GM08714 (cell line): ENCODE measurements around the gene NMUR1.
"Not testable (repeated sequence)": the region's sequence is repeated elsewhere in the genome, so short reads cannot be mapped to it uniquely, and the experiment has no call there.

Source experiments
- H3K4me3 ChIP-seq: fragments of 200-500 bp; sonication (Bioruptor generic); 2 replicates; pipeline ENCODE4 v1.5.1; 2014; ENCODE audit warnings: mild to moderate bottlenecking, low read length, inconsistent platforms
- ZNF274 ChIP-seq: IDR thresholded peaks from 2 replicates; pipeline ENCODE4 v1.6.1; 2012; ENCODE audit warnings: mild to moderate bottlenecking, low read depth, low read length

The NMUR1 gene

GRCh38 chr2:231563378-231563961, 33.2 kb upstream of the NMUR1 start:
- no peak for TF ChIP-seq ZNF274
- H3K4me3 ChIP-seq = no peak overlapping the region

GRCh38 chr2:231557571-231558217, 27.4 kb upstream of the NMUR1 start:
- no peak for TF ChIP-seq ZNF274

DNA sequence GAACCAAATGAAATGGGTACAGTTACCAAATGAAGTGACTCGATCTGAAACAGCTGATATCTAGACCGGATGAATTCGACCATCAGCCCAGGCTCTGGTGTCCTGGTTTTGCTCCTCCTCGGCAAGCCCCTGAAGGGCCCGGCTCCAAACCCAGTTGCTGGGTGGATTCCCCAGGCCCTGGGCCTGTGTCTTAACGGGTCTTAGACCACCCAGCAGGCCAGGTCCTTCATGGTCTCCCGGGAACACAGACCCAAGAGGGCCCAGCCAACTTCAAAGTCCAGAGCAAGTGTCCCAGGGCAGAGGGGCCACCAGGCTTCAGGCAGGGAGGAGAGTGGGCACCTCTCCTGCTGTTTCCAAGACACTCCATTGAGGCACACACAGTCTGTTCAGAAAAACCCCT, 26.7 kb upstream of the NMUR1 start:
- no peak for TF ChIP-seq ZNF274
- no peak overlapping the region for H3K4me3 ChIP-seq

More at GRCh38 chr2:231557571-231558217, 27.4 kb upstream of the NMUR1 start:
- H3K4me3 ChIP-seq = no peak overlapping the region

DNA sequence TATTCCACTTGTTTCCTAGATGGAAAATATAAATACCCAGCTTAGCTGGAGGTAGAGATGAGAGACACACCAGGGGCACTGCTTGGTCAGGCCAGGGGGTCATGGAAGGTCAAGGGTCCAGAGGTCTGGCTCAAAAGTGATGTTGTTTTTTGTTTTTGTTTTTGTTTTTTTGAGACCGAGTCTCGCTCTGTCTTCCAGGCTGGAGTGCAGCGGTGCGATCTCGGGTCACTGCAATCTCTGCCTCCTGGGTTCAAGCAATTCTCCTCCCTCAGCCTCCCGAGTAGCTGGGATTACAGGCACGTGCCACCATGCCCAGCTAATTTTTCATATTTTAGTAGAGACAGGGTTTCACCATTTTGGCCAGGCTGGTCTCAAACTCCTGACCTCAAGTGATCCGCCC, 26.3 kb upstream of the NMUR1 start:
- H3K4me3 ChIP-seq = not testable (repeated sequence)

- no peak for TF ChIP-seq ZNF274
- peak overlapping the region; percentile 16; the same call in 1 of the 2 replicates for H3K4me3 ChIP-seq
Measured at GRCh38 chr2:231554748-231555545, 24.7 kb upstream of the NMUR1 start.

DNA sequence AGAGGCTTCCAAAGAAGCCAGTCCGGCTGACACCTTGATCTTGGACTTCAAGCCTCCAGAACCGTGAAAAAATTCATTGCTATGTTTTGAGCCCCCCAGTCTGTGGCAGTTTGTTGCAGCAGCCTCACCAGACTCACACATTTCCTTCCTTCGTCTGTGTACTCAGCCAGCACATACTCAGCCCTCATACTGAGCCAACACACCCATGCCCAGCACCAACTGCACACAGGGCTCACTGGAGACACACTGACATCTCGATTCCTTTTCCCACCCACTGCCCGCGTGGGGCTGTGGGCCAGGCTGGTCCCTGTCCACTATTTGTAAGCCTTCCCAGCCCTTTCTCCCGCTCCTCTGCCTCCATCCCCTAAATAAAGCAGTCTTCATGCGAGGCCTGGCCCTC, 24.1 kb upstream of the NMUR1 start:
- no peak for TF ChIP-seq ZNF274

GRCh38 chr2:231552752-231553151, 22.5 kb upstream of the NMUR1 start:
- no peak for TF ChIP-seq ZNF274
- no peak overlapping the region for H3K4me3 ChIP-seq

More for the DNA sequence above, 24.1 kb upstream of the NMUR1 start:
- H3K4me3 ChIP-seq = peak overlapping the region; percentile 16; the same call in 1 of the 2 replicates

GRCh38 chr2:231549446-231550239, 19.4 kb upstream of the NMUR1 start:
- H3K4me3 ChIP-seq = no peak overlapping the region
- no peak for TF ChIP-seq ZNF274

DNA sequence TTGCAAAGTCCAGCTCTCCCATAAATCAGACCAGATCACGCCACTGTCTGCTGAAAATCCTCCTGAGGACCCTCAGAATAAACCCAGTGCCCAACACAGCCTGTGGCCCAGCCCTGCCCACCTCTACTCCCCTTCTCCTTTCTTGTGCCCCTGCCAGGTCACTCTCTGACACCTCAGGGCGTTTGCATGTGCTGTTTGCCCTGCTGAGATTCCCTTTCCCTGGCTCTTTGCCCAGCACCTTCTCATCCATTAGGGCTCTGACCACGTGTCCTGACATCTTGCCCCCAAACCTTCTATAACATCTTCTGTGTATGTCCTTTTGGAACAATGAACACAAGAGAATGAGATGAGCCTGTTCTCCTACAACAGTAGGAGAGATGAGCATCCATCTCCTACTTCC, 18.5 kb upstream of the NMUR1 start:
- H3K4me3 ChIP-seq = no peak overlapping the region
- no peak for TF ChIP-seq ZNF274

DNA sequence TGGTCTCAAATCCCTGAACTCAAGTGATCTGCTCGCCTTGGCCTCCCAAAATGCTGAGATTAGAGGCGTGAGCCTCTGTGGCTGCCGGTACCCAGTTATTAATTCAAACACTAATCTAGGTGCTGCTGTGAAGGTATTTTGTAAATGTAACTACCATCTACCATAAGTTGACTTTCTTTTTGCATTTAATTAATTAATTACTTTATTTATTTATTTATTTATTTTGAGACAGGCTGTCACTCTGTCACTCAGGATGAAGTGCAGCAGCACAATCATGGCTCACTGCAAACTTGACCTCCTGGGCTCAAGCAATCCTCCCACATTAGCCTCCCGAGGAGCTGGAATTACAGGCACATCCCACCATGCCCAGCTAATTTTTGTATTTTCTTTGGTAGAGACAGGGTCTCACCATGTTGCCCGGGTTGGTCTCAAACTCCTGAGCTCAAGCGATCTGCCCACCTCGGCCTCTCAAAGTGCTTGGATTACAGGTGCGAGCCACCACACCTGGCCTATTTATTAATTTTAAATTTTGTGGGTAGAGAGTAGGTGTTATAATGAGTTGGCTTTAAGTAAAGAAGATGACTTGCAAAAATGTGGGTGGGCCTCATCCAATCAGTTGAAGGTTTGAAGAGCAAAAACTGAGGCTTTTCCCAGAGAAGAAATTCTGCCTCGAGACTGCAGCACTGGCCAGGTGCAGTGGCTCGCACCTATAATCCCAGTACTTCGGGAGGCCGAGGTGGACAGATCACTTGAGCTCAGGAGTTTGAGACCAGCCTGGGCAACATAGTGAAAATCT, 17.3 kb upstream of the NMUR1 start:
- no peak overlapping the region for H3K4me3 ChIP-seq
- no peak for TF ChIP-seq ZNF274

DNA sequence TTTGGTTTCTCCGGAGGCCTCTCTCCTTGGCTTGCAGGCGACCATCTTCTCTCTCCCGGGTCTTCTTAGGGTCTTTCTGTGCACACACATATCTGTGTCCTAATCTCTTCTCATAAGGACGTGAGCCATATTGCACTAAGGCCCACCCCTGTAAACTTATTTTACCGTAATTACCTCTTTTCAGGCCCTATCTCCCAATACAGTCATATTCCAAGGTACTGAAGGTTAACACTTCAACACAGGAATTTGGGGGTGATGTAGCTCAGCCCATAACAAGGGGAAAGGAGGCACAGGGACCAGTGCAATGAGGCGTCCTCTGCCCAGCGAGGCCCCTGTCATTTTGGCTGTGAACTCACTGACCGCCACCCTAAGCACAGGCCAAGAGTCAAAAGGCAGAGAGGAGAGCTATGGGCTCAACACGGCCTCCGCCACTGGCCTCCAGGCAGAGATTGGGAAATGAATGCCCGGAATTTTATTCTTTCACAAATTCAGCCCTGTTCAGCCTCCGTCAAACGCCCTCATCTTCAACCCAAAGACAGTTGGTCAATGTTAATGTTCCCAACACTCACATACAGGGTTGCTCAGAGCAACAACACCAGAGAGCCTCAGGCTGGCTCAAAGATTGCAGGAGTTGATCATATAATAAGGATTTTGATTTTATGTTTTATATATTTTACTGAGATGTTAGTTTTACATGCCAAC, 15.9 kb upstream of the NMUR1 start:
- TF ChIP-seq ZNF274 = no peak
- peak overlapping the region; percentile 25; the same call in 1 of the 2 replicates for H3K4me3 ChIP-seq

DNA sequence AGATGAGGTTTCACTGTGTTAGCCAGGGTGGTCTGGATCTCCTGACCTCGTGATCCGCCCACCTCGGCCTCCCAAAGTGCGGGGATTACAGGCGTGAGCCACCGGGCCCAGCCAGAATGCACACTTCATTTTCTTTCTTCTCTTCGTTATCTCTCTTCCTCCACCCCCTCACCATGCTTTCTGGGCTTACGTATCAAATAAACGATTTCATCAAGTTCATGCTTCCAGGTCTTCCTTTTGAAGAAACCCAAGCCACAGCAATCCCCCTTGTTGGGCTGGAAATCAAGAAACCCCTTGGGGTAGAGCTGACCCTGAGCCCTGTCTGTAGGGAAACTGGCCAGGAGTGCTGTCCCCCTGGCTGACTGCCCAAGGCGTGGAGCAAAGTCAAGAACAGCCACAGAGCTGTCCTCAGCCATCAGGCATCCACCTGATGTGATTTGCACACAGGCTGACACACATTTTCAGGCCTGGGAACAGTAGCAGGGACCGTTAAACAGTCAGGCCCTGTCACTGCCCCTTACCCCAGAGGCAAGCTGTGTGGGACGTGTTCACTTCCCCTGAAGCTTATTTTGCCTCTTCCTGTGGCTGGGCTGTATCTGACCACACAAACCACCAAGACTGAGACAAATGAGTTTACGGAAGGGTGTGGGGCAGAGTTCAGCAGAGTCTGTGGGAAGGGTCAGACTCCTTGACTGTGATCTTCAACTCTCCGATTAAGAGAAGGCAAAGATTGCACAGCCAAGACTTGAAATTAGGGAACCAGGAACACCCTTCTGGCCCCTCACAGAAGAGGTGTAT, 15.1 kb upstream of the NMUR1 start:
- TF ChIP-seq ZNF274 = no peak
- H3K4me3 ChIP-seq = peak overlapping the region; percentile 25; the same call in 1 of the 2 replicates
